WI38 (cell line): ENCODE measurements around the gene DUSP10.

Experiments
- H3K4me3 ChIP-seq: 2 replicates; pipeline ENCODE4 v1.5.1; 2011; ENCODE audit warnings: low read depth, mild to moderate bottlenecking, control low read depth, low read length
- CTCF ChIP-seq: IDR thresholded peaks from 2 replicates; pipeline ENCODE4 v1.5.1; 2012; ENCODE audit warnings: low read depth, mild to moderate bottlenecking, control low read depth, low read length

Gene DUSP10

GRCh38 chr1:221692643-221693042 is 49.2 kb downstream of the DUSP10 start:
- no peak overlapping the region for H3K4me3 ChIP-seq
- no peak for TF ChIP-seq CTCF

DNA sequence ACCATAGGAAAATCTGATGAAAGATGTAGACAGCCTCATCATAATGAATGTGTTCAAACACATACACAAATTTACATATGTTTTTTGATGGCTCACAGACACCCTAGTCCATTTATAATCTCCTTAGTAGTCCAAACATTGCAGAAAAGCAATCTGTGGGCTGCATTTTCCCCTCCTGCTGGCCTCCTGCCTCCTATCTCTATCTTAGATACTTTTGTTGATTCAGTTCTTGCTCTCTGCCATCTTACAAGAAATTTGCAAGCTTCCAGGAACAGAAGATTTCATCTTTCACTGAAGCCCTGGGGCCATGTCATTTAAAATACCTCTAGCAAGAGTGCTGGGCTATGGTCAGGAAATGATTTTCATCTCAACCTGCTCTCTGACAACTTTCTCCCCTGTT is 50.6 kb downstream of the DUSP10 start:
- no peak for TF ChIP-seq CTCF
- no peak overlapping the region for H3K4me3 ChIP-seq

- H3K4me3 ChIP-seq, result no peak overlapping the region
- TF ChIP-seq CTCF, result no peak
These were observed 51.0 kb downstream of the DUSP10 start for GRCh38 chr1:221690858-221691257.

DNA sequence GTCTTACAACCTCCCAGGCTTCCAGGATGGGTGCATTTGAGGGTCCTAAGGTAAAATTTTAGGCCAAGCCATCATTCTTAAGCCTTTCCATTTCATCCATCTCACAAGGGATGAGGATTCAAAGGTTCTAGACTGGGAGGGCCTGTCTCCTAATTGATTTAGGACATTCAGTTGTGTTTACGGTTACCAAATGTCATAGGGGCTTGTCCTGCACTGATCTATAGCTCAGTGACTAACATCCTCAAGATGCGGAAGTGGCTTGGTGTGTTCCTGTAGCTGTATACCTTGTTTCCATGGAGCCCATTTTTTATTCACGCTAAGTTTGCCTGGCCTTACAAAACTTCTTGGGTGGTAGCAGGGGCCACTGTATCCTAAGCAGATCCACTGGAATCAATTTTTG is 52.8 kb downstream of the DUSP10 start:
- TF ChIP-seq CTCF, result no peak
- H3K4me3 ChIP-seq, result no peak overlapping the region

- TF ChIP-seq CTCF, result no peak
- no peak overlapping the region for H3K4me3 ChIP-seq
These were observed 53.4 kb downstream of the DUSP10 start for GRCh38 chr1:221688488-221688843.

DNA sequence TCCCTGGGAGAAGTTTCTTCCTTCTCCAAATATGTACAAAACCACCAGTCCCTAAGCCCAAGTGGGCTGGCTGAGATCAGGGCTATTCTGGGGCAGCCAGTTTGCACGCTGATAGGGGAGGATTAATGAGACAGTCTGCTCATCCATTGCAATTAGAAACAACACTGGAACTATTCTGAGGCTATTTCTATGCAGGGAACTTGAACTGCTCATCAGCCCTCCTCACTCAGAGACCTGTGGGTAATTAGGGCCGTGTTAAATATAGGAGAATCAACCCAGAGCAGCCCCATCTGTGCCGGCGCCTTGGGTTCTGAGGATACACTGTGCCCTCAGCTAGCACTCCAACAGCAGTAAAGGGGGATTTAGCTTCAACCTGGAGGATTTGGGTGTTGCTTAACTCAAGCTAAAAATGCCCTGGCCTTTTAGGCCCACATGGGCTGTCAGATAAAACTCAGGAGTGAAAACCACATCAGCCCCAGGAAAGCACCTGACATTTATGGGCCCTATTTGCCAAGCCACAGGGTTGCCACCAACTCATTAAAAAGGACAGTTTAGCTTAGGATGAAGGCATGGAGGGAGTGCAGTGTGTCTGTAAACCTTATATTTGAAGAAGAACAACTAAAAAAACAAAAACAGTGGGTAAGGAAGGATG is 53.9 kb downstream of the DUSP10 start:
- no peak overlapping the region for H3K4me3 ChIP-seq
- TF ChIP-seq CTCF, result no peak

DNA sequence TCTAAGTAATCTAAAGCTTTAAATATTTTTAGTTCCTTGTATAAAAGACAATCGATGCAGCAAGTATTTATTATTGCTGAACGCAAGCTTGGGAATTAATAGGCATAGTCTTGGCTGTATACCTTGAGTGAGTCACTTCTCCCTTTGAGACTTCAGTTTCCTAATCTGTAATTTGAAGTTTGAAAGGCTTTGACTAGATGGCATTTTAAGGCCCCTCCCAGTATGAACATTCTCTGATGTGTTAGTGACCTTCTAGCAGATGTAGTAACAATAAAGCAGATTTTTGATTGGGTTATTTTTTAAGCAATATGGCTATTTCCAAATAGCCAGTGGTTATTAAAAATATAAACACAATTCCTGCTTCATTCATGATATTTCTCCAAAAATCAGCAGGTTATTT is 58.2 kb downstream of the DUSP10 start:
- no peak overlapping the region for H3K4me3 ChIP-seq
- no peak for TF ChIP-seq CTCF
